NK-92 (cell line): ENCODE results near the gene SLC4A7.

Source experiments
- DNase-seq: peaks from one replicate; lab custom pipeline; 2025; ENCODE audit not compliant: unreplicated experiment; lab: John Stamatoyannopoulos, UW

Gene SLC4A7

DNA sequence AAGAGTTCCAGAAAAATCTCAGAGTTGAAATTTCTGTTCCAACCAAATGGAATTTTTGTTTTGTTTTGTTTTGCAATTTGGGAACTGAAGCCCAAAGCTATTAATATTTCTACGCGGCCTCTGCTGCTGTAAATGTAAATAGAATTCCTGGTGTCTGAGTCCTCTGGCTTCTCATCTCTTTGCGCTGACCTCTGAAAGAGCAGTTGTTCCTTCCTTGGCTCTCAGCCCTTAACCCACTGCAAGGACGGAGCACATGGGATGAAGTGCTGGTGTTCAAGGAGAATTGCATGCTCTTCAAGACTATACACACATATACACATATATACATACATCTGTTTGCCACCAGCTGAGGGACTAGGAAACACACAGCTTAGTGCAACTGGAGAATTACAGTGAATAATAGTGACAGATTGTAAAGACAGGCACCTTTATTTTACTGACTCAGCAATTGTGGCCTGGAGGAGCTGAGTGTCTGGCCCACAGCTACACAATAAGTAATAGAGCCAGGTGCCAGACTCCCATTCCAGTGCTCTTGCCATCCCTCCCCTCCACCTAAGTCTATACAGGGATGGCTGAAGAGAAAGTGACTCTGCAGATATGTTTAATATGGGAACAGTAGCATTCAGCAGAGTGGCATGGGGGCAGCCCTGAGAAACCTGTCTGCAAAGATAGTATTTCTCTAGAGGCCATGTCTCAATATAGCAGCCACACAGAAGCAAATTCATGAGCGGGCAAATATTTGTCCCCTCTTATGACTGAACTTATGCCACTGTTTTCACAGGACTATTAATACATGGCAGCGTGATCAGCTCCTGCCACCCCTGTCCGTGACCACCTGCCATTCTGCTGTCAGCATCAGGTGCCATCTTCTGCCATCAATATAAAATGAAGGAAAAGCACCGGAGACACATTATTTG lies 157.3 kb downstream of the SLC4A7 start:
- no peak for DNase-seq

DNA sequence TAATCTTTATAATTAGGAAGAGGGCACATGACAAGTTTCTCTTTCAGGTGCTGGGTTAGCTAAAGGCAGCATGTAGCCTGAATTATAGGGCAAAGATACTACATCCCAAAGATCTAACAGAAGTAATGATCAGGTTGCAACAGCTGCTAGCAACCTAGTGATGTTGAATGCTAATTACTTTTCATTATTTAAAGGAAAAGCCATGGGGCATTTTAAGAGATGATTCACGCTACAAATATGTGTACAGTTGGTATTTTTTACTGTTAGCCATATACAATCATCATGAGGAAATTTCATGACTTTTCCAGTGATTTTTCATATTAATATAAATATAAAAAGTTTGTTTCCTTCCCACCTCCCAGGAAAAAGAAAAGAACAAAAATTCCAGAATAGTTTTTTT lies 158.0 kb downstream of the SLC4A7 start:
- DNase-seq = no peak

DNA sequence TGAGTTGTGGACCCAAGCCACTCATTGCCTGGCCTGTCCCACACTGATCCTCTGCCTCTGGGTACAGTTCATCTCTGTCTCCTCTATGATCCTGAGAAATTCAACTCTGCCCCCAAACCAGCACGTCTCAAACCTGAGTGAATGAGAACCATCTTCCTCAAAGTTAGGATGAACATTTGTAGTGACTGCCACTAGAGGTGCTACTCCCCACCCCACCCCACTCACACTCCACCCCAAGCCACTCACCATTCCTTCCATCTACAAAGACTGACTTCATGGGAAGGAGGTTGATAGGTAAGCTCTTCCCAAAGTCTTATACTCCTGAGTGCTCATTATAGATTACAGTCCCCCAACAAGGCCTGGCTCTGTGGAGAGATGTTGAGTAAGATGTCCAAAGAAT lies 158.8 kb downstream of the SLC4A7 start:
- DNase-seq = no peak

DNA sequence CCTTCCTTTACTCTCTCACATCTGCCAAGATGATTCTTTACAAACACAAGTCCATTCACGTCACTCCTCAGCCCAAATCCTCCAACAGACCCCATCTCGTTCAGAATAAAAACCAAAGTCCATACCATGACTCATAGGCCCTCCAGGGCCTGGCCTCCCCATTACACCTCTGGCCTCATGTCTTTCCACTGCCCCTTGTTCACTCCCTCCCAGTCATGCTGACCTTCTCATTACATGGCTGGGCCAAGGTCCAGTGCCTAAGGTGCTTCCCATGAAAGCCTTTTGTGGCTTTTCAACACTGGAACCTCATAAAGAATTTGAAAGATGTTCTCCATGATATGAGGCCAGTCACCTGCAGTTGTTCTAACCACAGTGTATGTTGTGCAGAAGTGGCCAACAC lies 159.5 kb downstream of the SLC4A7 start:
- no peak for DNase-seq

DNA sequence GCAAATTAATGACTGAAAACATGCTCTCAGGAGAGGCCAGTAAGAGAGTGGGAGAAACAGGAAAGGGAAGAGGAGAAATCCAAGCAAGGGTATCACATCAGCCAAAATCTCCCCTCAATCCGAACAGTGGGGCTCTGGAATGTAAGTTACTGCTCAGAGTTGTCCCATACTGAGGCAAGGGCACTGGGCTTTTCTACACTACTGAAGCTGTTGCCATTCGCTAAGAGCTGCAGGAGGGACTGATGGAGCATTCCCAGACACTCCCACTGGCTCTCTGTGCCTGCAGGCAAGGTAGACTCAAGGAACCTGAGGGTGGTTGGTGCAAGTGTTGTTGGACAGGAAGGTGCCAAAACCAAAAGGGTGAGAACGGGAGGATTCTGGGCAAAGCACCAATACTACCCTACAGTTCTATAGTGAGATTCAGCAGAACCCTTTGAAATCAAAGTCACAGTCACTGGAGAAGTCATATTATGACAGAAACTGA lies 161.1 kb downstream of the SLC4A7 start:
- DNase-seq = no peak
